HepG2 (cell line): ENCODE results near the gene MIF4GD. TPM values are rescaled to one million over a fixed set of nuclear protein-coding genes. Genes with fewer than 3 reads are reported as not detected.

Experiments used
- ATAC-seq: fragments of 200-7000 bp; cut with Tn5 transposase; 3 replicates; pipeline ENCODE4 v1.9.1; 2020; ENCODE audit warnings: mild to moderate bottlenecking, moderate library complexity
- BruUV-seq: library from RNA; stranded (reverse); fragments of 400-500 nt; replicated peaks from 2 replicates; lab custom pipeline; 2021; lab: Mats Ljungman, UMichigan
- CTCF ChIA-PET: fragments of 300-600 bp; formaldehyde crosslinking; extraction: SDS; loops from one replicate; lab custom pipeline; 2021; ENCODE audit warnings: low total read pairs, inconsistent platforms, low intra/inter-chr PET ratio; lab: Yijun Ruan, JAX
- POLR2A ChIA-PET: fragments of 350-600 bp; sonication (Branson Sonifier 250); formaldehyde crosslinking; loops from one replicate; lab custom pipeline; 2020; ENCODE audit warnings: antibody characterized with exemption, inconsistent platforms; lab: Yijun Ruan, JAX
- DNase-seq: peaks from one replicate; pipeline ENCODE4 v3.0.0-alpha.2; 2015; ENCODE audit warnings: low spot score
- FAIRE-seq: peaks from 3 replicates; lab custom pipeline; 2011; peaks lifted over from hg19 to GRCh38; lab: Jason Lieb, UNC
- H2AFZ ChIP-seq: one replicate; pipeline ENCODE4 v1.6.1; 2011; ENCODE audit warnings: low read length, inconsistent platforms
- H3K27ac ChIP-seq: fragments of 300-600 bp; 3 replicates; pipeline ENCODE4 v1.8.0; 2011; ENCODE audit warnings: mixed run types, mild to moderate bottlenecking, mixed read lengths, low read length, inconsistent platforms; ENCODE audit not compliant: insufficient read depth; ENCODE audit errors: extremely low read length
- H3K27me3 ChIP-seq, 2 experiments: fragments of 200-600 bp in 1 of 2; 2 replicates in 1 of 2; 3 replicates in 1 of 2; pipeline versions ENCODE4 v1.6.0 to v1.8.0; 2011; ENCODE audit warnings: low read length in 2 of 2, mild to moderate bottlenecking in 2 of 2, moderate library complexity in 2 of 2, inconsistent platforms in 1 of 2; ENCODE audit not compliant: insufficient read depth in 2 of 2, control insufficient read depth in 1 of 2
- H3K36me3 ChIP-seq, 2 experiments: fragments of 200-600 bp in 1 of 2; replicated peaks in 1 of 2; 2 replicates in 1 of 2; 3 replicates in 1 of 2; pipeline versions ENCODE4 v1.5.1 to v1.8.0; 2011; ENCODE audit warnings: low read length in 2 of 2, inconsistent platforms in 1 of 2; ENCODE audit not compliant: insufficient read depth in 2 of 2, control insufficient read depth in 1 of 2
- H3K4me1 ChIP-seq: 2 replicates; pipeline ENCODE4 v1.5.1; 2012; ENCODE audit warnings: low read length, inconsistent platforms; ENCODE audit not compliant: insufficient read depth
- H3K4me2 ChIP-seq: 2 replicates; pipeline ENCODE4 v1.6.0; 2011; ENCODE audit warnings: low read depth, low read length, inconsistent platforms
- H3K4me3 ChIP-seq, 3 experiments: fragments of 200-600 bp in 1 of 3; sonication (generic), shearing (Covaris generic) in 1 of 3; replicated peaks in 1 of 3; 2 replicates each; pipeline ENCODE4 v1.5.1; 2011 to 2016; ENCODE audit warnings: low read length in 3 of 3, inconsistent platforms in 2 of 3, low read depth in 2 of 3, mild to moderate bottlenecking in 2 of 3, control low read depth in 1 of 3, mixed read lengths in 1 of 3; ENCODE audit not compliant: insufficient read depth in 1 of 3
- H3K79me2 ChIP-seq: one replicate; pipeline ENCODE4 v1.6.1; 2011; ENCODE audit warnings: low read length, inconsistent platforms; ENCODE audit not compliant: insufficient read depth
- H3K9ac ChIP-seq: 2 replicates; pipeline ENCODE4 v1.6.0; 2011; ENCODE audit warnings: mild to moderate bottlenecking, low read depth, low read length, inconsistent platforms; ENCODE audit not compliant: insufficient read depth
- H3K9me3 ChIP-seq: 2 replicates; pipeline ENCODE4 v1.5.1; 2012; ENCODE audit warnings: mild to moderate bottlenecking, low read length
- H4K20me1 ChIP-seq: 2 replicates; pipeline ENCODE4 v1.6.0; 2011; ENCODE audit warnings: inconsistent platforms, mild to moderate bottlenecking, low read length, moderate library complexity; ENCODE audit not compliant: insufficient read depth
- CERS6 ChIP-seq: sonication (generic); formaldehyde crosslinking; IDR thresholded peaks from 2 replicates; pipeline ENCODE4 v1.5.0; 2020; ENCODE audit warnings: missing genetic modification reagents
- FIP1L1 ChIP-seq: fragments of 200-400 bp; formaldehyde crosslinking; IDR thresholded peaks from 2 replicates; pipeline ENCODE4 v1.6.1; 2018; ENCODE audit warnings: low read depth, mild to moderate bottlenecking, low read length, moderate library complexity, borderline replicate concordance; ENCODE audit not compliant: insufficient read depth
- HNF1B ChIP-seq: sonication (generic); formaldehyde crosslinking; IDR thresholded peaks from 2 replicates; pipeline ENCODE4 v1.5.1; 2020; ENCODE audit warnings: mild to moderate bottlenecking, moderate library complexity, missing genetic modification reagents
- JDP2 ChIP-seq: sonication (generic); formaldehyde crosslinking; IDR thresholded peaks from 2 replicates; pipeline ENCODE4 v1.8.1; 2022; ENCODE audit warnings: missing genetic modification reagents, borderline replicate concordance
- TIGD3 ChIP-seq: sonication (generic); formaldehyde crosslinking; IDR thresholded peaks from 2 replicates; pipeline ENCODE4 v1.5.1; 2020; ENCODE audit warnings: mild to moderate bottlenecking, missing genetic modification reagents, borderline replicate concordance
- TMF1 ChIP-seq: sonication (generic); formaldehyde crosslinking; IDR thresholded peaks from 2 replicates; pipeline ENCODE4 v1.8.1; 2022; ENCODE audit warnings: low read depth, missing genetic modification reagents
- ZHX2 ChIP-seq, 2 experiments: sonication (generic) in 1 of 2; formaldehyde crosslinking in 1 of 2; IDR thresholded peaks; 2 replicates each; pipeline versions ENCODE4 v1.6.1 to v1.9.0; 2014 to 2022; ENCODE audit warnings: antibody characterized with exemption in 1 of 2, borderline replicate concordance in 1 of 2, inconsistent platforms in 1 of 2, low read depth in 1 of 2, missing genetic modification reagents in 1 of 2
- ZMAT5 ChIP-seq: sonication (generic); formaldehyde crosslinking; IDR thresholded peaks from 2 replicates; pipeline ENCODE4 v1.5.0; 2020; ENCODE audit warnings: mild to moderate bottlenecking, low read depth, missing genetic modification reagents, borderline replicate concordance
- WGBS: methylation state at CpG from one replicate; pipeline ENCODE4 v1.1.6; 2017; ENCODE audit warnings: low lambda C conversion rate; 5-methylcytosine and 5-hydroxymethylcytosine counted together
- in situ Hi-C: cut with HindIII; loops from 2 replicates; pipeline ENCODE4 v1.10.0; 2017; ENCODE audit warnings: low pct_unique_long_range_greater_than_20kb; ENCODE audit not compliant: extremely low pct_ligation_motif_present
- intact Hi-C: fragments of 100-400 bp; cut with micrococcal nuclease; formaldehyde crosslinking; loops from one replicate; pipeline ENCODE4 v1.10.0; 2022; ENCODE audit not compliant: unreplicated experiment
- polyA plus RNA-seq, 8 experiments: library from polyadenylated mRNA; depleted of rRNA in 3 of 8; stranded (reverse) in 7 of 8; unstranded in 1 of 8; fragments of >200 nt; fragmentation: Illumina TruSeq in 4 of 8; extraction: Trizol in 4 of 8; gene quantifications; 2 replicates each; pipeline versions ENCODE4 v1.2.1 to v1.2.3, GENCODE V29; 2011 to 2016; ENCODE audit warnings: low read depth in 4 of 8, missing spikeins in 1 of 8, mixed read lengths in 1 of 8; ENCODE audit not compliant: insufficient read depth in 1 of 8
- total RNA-seq, 5 experiments: library from RNA; depleted of rRNA; stranded (reverse); fragments of >200 nt; fragmentation: Illumina TruSeq; extraction: Trizol; gene quantifications; 2 replicates each; pipeline ENCODE4 v1.2.3, GENCODE V29; 2016; ENCODE audit warnings: low read depth in 1 of 5

The MIF4GD gene
- total and polyA plus RNA-seq, 2 of the 13 experiments (the other 11 are each of a cell fraction or from before 2014, with no cell fraction given): 14.0 to 28.0 TPM

GRCh38 chr17:75270218-75270965 is 639 bp downstream of the MIF4GD start (continued):
- TF ChIP-seq ZMAT5: no peak
- no peak for TF ChIP-seq TMF1 (CRISPR knock-in tag)
- TF ChIP-seq, all 625 proteins: peak for 239

GRCh38 chr17:75269844-75270217 is 1.2 kb downstream of the MIF4GD start:
- ChIA-PET CTCF (interaction anchor here (0.9 to 1.1 kb wide), 2 partner anchors 19 to 143 kb away, joined by 3 read pairs; partner anchors contain the start of gene SLC25A19), POLR2A (interaction anchor here (0.5 to 6.6 kb wide), 21 partner anchors 9 to 261 kb away, joined by 3 to 93 read pairs (median 7); partner anchors contain the start of genes GGA3, GRB2, JPT1 and MRPS7)
- H3K9me3 ChIP-seq: no peaks in the 10 kb centered on the region
- H4K20me1 ChIP-seq: no peaks in the 10 kb centered on the region
- in situ Hi-C loops (loop anchor here (5.0 kb wide), 1 partner anchor 142 kb away; no protein-coding TSS in a partner anchor), intact Hi-C loops (loop anchor here (1.0 to 2.0 kb wide), 3 partner anchors 39 to 143 kb away; partner anchors contain the start of gene GRB2)
- FAIRE-seq: no peak
- no TSS peak for BruUV-seq
- peaks cover 12 to 34% of the 10 kb centered on the region in 2 experiments for H3K36me3 ChIP-seq
- peak overlapping the region; percentile 91 to 98 (median 94) for H3K4me3 ChIP-seq
- peak overlapping the region; percentile 68 for H3K27ac ChIP-seq
- peak overlapping the region; percentile 83 for H3K9ac ChIP-seq
- DNase-seq: no peak
- peak; percentile 11 for ATAC-seq
- WGBS: 16% methylated on average over 5 of the region's 6 CpGs
- H2AFZ ChIP-seq: no peak overlapping the region
- H3K79me2 ChIP-seq: peaks cover 6% of the 10 kb centered on the region
- H3K27me3 ChIP-seq: no peaks in the 10 kb centered on the region
- peaks cover 43% of the 10 kb centered on the region for H3K4me1 ChIP-seq
- H3K4me2 ChIP-seq: peak overlapping the region; percentile 94
- TF ChIP-seq TIGD3 (CRISPR knock-in tag): 0 out of 2 replicates have a peak, but pooled peaks have one; percentile 36
- TF ChIP-seq HNF1B (CRISPR knock-in tag): 0 out of 2 replicates have a peak, but pooled peaks have one; percentile 8
- TF ChIP-seq FIP1L1: 0 out of 2 replicates have a peak, but pooled peaks have one; percentile 29
- 0 out of 2 replicates have a peak, but pooled peaks have one; percentile 8 for TF ChIP-seq ZHX2 (IDR thresholded peaks at IDR 0.05; ENCODE audit: low read depth)
- TF ChIP-seq ZHX2 (CRISPR knock-in tag; IDR thresholded peaks at IDR 0.05; ENCODE audit: borderline replicate concordance): no peak
- TF ChIP-seq JDP2 (CRISPR knock-in tag): no peak
- no peak for TF ChIP-seq CERS6
